ENCODE measurements around the gene LILRB3.

- no peak for TF ChIP-seq CTCF (IDR thresholded peaks at IDR 0.05)
- TF ChIP-seq POLR2A (IDR thresholded peaks at IDR 0.05) = no peak
Observed at GRCh38 chr19:54252243-54252642, 29.4 kb upstream of the LILRB3 start.

All from adrenal gland (tissue), 5 donors.